Activated CD4-positive, CD25-positive, alpha-beta regulatory T cell treated with anti-CD3 and anti-CD28 coated beads, Interleukin-2, amount 50 U/mL, for 16 hours (primary cell): Measurements from ENCODE around the gene TMEM101.
"Not testable (repeated sequence)": the region's sequence is repeated elsewhere in the genome, so short reads cannot be mapped to it uniquely, and the experiment has no call there.

ENCODE experiments used
- DNase-seq: peaks from one replicate; pipeline ENCODE4 v3.0.0-alpha.2; 2020; ENCODE audit warnings: low read depth, low spot score

The TMEM101 gene

GRCh38 chr17:44024271-44024663 is 9.5 kb upstream of the TMEM101 start:
- no peak for DNase-seq

DNA sequence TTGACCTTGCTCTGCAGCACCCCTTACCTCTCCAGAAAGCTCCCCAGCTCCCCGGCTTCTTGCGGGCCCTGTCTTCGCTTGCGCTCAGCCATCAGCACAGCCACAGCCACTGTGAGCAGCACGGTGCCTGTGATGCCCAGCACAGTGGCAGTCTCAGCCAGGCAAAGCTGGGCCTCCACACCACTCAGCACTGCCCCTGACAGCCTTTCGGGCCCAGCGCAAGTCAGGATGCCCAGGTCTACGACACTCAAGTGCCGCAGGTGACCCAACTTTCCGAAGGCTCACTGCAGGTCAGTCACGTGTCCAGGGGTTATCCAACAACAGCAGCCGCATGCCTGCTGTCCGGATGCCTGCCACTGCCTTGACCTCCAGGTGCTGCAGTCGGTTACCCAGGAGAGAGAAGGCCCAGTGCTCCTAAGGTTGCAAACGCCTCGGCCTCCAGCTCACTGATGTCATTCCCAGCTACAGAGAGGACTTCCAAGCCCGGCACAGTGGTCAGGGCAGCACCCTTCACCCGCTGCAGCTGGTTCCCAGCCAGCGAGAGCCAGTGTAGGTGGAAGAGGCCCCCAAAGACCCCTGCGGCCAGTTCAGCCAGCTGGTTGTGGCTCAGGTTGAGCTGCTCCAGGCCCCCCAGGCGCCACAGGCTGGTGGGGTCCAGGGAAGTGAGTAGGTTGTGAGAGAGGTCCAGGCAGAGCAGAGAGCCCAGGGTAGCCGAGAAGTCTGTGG is 8.9 kb upstream of the TMEM101 start:
- no peak for DNase-seq

GRCh38 chr17:44022246-44022645 is 7.5 kb upstream of the TMEM101 start:
- no peak for DNase-seq

DNA sequence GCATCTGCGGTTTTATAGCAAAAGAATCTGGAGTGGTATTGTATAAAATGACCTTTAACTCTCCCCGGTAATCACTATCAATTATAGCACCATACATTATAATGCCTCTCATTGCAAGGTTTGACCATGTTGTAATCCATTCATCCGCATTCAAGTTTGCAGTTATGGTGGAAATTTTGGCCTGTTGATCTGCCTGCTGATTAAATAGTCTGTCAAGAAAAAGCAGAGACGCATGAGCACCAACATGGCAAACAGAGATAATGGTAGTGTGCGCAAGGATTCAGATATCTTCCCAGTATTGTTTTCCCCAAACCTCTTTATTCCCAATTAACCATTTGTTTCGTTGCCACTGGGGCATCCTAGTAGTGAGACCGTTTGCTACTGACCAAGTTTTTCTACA is 6.5 kb upstream of the TMEM101 start:
- not testable (repeated sequence) for DNase-seq

GRCh38 chr17:44014133-44014436 is 678 bp downstream of the TMEM101 start:
- DNase-seq: no peak

DNA sequence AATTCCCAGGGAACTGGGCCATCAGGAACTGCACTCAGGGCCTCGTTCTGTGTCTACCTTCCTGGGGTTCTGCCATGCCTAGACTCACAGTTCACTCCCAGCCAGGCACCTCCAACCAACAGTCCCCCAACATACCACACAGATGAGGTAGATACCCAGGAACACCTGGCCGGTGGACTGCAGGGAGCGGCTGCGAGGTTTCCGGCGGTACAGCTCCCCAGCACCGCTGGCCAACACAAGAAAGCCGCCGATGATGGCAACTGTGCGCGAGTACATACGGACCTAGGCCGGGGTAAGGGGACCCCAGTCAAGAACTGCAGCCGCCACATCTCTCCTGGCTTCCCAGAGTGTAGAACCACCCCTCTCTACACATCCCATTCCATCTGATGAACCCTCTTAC is 1.9 kb downstream of the TMEM101 start:
- DNase-seq: no peak

DNA sequence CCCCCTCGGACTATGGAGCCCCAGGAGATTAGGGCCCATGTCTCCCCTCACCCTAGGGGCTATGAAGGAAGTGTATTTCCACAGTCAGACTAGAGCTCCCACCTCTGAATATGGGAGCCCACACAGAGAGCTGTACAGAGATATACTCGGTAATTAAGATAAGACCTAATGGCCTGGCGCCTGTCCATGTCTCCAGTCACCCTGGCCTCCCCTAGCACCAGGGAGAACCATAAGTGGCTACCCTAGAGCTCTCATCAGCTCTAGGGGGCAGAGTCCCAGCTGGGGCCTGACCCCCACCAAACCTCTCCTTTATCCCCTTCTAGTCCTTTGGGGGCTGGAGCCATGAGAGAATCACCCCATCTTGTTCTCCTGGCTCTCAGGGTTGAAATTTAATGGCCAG is 2.4 kb downstream of the TMEM101 start:
- no peak for DNase-seq

DNA sequence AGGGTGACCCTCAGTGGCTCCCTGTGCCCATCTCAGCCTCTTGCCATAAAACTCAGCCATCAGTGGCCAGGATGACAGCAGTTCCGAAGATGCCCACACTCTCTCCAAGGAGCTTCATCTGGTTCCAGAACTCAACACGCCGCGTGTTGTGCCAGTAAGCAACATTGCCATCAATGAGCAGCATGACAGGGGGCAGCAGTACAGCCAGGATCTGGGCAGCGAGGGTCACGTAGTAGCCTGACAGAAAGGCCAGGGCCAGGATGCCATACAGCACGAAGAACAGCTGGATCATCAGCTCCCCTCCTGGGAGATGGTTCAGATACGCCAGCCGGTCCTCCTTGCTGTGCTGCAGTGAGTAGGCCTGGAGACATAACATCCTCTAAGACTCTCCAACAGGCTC is 2.9 kb downstream of the TMEM101 start:
- DNase-seq: no peak

DNA sequence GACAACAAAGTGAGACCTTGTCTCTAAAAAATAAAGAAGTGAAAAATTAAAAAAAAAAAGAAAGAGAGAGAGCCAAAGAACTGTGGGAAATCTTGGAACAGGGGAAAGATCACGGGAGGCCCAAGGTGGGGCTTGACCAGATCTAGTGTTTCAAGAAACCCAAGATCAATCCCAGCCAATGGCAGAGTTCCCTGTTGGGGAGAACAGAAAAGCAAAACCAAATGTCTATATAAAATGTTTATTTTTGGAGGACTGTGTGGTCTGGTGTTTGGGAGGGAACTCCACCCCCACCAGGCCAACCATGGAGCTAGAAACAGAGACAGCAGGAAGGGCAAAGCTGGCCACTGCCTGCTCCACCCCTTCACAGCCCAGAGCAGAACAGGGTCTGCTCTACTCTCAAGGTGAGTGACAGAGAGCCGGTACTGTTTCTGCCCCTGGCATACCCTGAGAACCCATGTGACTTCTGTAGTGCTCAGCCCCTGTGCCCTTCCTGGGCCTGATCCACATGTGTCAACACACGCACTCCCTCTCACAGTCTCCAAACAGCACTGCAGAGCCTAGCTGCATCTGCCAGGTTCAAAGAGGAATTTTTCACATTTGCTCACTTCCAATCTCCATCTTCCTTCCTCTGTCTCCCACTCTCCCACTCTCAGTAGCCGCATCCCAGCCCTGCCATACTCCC is 3.7 kb downstream of the TMEM101 start:
- no peak for DNase-seq

- no peak for DNase-seq
These were observed 6.4 kb downstream of the TMEM101 start for GRCh38 chr17:44008205-44008909.

DNA sequence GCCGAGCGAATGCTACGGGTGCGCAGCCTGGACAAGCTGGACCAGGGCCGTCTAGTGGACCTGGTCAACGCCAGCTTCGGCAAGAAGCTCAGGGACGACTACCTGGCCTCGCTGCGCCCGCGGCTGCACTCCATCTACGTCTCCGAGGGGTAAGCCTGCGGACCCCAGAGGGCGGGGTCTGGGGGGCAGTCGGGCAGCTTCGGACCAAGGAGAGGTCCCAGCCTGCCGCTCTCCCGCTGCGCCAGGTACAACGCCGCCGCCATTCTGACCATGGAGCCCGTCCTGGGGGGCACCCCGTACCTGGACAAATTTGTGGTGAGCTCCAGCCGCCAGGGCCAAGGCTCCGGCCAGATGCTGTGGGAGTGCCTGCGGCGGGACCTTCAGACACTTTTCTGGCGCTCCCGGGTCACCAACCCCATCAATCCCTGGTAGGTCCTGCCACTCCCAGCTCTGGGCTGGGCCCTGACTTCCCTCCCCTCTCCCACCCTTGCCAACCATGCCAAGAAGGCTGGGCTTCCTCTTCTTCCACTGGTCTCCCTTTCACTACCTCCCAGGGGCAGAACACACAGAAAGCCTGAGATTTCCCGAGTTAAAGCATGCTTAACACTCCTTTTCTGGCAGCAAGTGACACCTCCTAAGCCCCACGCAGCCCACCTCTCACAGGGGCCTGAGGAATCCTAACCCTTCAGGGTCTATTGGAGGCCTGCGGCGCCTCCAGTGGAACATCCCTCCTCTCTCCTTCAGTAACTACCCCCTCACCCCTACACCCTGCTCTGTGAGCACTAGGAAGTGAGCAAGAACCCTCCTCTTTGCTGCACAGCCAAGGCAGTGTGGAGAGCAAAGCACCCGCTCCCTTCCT is 7.2 kb downstream of the TMEM101 start:
- DNase-seq: no peak

- DNase-seq: peak; percentile 90
These were observed 8.0 kb downstream of the TMEM101 start for GRCh38 chr17:44006598-44007345.

DNA sequence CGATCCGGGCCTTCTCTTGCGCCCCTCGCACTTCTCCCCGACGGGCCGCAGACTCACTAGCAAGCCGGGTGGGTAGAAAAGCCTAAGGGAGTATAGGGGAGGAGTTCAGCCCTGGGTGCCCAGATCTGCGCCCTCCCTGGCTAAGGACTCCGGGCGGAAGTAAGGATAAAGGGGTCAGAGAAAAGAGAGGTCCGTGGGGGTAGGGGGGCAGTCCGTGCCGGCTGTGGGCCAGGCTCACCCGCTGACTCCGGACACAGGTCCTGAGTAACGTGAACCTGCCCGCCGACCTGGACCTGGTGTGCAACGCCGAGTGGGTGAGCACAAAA is 8.5 kb downstream of the TMEM101 start:
- no peak for DNase-seq

GRCh38 chr17:44005527-44006271 is 9.1 kb downstream of the TMEM101 start:
- DNase-seq: no peak

- no peak for DNase-seq
These were observed 9.8 kb downstream of the TMEM101 start for GRCh38 chr17:44004761-44005526.

- no peak for DNase-seq
These were observed 10.5 kb downstream of the TMEM101 start, which contains the start of gene NAGS for GRCh38 chr17:44004077-44004760. TSS of gene NAGS (plus strand) at chr17:44004622. CDS start at chr17:44004664, 42 bp downstream.

DNA sequence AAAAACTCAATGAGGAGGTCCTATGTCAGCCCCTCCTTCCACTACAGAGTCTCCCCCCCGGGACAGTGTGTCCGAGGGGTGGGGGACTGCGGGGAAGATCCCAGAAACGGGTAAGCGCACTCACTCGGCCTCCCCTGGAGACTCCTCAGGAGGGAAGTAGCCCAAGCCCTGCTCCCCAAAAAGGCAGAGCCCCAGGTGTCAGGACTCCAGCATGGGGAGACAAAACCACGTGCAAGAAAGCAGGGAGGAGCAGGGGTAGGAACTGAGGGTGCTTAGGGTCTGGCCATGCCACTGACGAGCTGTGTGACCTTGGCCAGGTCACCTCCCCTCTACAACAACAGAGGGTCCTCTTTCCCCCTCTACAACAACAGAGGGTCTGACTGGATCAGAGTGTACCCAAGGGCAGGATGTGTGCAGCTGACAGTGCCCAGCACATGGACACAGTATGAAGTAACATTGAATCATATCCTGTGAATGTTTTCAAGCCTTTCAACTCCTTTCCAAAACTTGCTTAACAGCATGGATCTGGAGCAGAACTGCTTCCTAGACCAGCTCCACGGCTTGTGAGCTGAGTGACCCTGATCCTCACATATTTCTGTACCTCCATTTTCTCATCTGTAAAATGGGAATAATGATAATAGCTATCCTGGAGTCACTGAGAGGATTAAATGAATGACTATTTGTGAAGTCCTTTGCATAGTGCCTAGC is 12.5 kb downstream of the TMEM101 start:
- no peak for DNase-seq

DNA sequence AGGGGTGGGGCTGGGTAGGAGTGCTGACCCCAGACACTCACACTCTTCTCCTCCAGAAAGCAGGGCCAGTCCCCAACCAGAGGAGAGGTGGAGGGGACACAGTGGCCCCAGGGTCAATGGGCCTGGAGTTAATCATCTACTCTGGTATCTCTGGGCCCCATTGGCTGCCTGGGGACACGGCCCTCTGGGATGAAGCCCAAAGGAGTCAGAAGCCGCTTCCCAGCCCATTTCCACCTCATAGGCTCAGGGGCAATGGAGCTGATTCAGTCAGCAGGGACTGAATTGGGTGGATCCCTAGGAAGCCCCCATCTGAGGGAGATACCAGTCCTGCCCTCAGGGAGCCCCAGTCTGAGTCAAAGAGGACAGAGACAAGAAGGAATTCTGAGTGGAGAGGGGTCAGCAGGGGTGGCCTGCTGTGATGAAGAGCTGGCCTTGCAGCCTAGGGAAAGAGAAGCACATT is 13.3 kb downstream of the TMEM101 start:
- DNase-seq: no peak
